CMK (cell line): ENCODE measurements around the gene EMP2.
"Not testable (repeated sequence)": the region's sequence is repeated elsewhere in the genome, so short reads cannot be mapped to it uniquely, and the experiment has no call there.

Source experiments
- DNase-seq: peaks from one replicate; pipeline ENCODE4 v3.0.0-alpha.2; 2010; ENCODE audit warnings: low read depth

Gene EMP2

DNA sequence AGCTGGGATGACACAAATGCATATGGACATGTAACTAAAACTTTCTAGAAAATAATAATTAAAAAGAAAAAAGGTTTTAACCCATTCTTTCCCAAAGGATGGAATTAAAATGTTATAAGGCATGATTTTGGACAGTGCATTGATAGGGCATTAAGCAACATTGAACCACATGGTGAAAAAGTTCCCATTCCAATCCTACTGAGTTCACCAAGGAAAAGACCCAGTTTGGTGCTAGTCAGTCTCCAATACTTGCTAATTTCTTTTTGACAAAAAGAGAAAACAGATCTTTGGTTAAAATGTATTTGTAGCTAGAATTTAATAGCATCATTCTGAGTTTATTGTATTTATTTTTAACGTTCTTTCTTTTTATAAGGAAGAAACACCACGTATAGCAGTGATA, 28.1 kb downstream of the EMP2 start:
- no peak for DNase-seq

DNA sequence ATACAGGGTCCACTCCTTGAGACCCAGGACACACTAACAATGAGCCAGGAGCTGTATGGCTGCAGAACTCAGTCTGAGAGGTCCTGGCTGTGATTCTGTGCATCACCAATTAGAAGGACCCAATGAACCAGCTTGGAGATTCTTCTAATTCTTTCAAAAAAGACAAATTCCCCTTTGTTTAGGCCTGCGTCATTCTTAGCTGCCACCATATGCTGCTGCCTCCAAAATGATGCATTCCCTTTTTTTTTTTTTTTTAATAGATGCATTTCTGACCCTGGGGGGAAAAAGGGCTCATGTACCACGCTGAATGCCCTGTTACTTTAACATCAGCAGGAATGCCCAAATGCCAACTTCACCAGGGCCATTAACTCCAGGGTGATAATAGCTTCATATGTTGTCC, 28.5 kb downstream of the EMP2 start:
- no peak for DNase-seq

DNA sequence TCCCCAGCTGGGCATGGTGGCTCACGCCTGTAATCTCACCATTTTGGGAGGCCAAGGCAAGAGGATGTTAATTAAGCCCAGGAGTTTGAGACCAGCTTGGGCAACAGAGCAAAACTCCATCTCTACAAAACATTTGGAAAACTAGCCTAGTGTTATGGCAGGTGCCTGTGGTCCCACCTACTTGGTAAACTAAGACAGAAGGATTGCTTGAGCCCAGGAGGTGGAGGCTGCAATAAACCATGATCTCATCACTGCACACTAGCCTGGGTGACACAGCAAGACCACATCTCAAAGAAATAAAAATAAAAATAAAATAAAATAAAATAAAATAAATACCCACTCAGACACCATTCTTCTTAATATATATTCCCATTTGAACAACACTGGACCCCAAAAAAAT, 32.0 kb downstream of the EMP2 start:
- no peak for DNase-seq

DNA sequence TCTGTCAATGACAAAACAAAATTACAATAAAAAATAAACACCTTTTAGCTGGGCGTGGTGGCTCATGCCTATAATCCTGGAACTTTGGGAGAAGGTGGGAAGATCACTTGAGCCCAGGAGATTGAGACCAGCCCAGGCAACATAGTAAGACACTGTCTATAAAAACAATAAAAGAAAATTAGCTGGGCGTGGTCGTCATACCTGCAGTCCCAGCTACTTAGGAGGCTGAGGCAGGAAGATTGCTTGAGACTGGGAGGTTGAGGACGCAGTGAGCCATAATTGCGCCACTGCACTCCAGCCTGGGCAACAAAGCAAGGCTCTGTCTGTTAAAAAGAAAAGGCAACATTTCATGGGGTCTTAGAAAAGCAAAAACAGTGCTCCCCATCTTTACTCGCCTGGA, 32.7 kb downstream of the EMP2 start:
- DNase-seq = no peak

DNA sequence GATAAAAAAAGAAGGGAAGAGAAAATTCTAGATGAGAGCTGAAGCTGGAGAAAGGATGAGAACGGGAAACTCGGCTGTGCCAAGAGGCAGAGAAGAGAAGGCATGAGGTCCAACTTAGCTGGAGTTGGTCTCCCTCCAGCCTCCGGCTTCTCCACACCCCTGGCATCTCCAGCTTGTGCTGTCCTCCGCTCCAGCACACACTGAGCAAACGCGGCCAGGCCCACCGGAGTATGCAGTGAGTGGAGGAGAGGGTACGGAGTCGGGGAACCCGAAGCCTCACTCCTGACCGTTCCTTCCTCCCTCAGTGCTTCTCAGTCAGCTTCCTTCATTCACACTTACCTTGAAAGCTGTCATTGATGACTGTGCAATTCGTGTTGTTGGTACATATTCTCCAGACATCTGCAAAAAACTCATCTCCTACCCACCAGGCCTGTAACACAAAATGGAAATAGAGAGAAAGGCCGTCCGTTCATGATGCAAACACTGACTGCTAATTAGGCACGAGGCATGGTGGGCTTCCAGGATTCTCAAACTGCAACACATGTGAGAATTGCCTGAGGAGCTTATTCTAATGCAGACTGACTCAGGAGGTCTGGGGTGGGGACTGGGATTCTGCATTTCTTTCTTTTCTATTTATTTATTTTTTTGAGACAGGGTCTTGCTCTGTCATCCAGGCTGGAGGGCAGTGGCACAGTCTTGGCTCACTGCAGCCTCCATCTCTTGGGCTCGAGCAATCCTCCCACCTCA, 37.0 kb downstream of the EMP2 start:
- no peak for DNase-seq

DNA sequence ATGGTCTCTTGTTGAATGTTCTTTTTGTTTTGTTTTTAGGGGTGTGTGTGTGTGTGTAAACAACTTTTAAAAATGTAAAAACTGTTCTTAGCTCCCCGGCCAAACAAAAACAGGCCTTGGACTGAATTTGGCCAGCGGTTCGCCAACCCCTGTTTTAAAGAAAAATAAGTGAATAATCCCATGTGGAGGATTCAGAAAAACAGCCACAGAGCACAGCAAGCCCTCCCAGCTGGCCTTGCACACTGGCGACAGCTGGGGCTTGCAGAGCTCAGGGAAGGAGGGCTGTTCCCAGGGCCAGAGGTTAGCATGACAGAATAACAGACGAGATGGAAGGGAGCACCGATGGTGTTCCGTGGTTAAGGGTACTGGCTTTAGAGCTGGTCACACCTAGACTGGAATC, 39.0 kb downstream of the EMP2 start:
- no peak for DNase-seq

DNA sequence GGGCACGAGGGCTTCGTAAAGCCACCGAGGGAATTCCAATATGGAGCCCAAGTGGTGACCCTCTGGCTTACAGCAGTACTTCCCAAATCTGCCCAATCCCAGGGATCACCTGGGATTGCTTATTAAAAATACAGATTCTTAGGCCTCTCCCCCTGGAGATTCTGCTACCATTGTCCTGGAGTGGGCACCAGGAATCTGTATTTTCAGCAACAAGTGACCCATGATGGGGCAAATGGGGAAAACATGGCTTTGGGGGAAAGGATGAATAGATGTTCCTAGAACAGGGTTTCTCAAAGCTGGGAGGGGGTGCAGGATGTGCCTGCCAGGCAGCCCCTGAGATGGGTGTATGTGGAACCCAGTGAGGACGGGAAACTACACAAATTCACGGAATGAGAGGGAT, 40.6 kb downstream of the EMP2 start:
- DNase-seq = no peak

DNA sequence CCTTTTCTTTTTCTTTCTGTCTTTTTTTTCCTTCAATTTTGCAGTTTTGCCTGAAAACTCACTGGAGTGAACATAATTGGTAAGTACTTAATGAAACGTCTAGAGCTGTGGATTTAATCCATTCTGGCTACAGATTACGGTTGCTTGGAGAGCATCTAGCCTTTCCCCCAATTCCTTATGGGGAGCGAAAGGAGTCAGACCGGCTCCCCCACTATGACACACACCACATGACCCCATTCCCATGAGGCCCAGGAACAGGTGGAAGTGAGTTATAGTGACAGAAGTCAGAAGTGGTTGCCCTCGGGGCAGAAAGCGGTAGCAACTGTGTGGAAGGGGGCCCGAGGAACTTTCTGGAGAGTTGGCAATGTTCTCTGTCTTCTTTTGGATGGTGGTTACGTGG, 41.2 kb downstream of the EMP2 start:
- DNase-seq = no peak

DNA sequence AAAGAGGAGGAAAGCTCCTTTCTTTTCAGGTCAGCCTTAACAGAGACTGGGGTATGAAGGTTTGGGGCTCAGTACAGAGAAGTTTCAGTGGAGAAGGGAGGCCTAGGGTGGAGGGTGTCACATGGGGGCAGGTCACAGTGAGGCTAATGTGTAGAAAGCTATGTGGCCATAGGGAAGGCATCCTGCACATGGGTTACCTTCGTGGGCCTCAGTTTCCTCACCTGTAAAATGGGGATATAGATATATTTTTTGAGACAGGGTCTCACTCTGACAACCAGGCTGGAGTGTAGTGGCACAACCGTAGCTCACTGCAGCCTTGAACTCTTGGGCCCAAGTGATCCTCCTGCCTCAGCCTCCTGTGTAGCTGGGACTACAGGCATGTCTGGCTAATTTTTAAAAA, 41.8 kb downstream of the EMP2 start:
- no peak for DNase-seq

DNA sequence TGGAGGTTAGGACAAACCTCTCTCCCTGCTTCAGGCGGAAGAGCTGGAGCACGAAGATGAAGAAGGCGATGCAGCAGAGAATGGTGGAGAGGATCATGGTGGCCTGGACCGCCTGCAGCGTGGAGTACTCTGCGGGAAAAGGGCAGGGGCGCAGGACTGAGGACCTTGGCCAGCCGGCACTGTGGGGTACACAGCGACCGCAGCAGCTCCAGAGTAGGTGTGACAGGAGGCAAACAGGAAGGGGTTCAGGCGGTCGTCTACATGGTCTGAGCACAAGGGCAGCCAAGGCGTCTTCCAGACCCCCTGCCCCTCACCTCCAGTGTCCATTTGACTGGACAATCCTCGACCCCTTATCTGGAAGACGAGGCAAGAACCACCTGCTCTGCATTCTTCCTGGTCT, 42.5 kb downstream of the EMP2 start:
- DNase-seq = no peak

DNA sequence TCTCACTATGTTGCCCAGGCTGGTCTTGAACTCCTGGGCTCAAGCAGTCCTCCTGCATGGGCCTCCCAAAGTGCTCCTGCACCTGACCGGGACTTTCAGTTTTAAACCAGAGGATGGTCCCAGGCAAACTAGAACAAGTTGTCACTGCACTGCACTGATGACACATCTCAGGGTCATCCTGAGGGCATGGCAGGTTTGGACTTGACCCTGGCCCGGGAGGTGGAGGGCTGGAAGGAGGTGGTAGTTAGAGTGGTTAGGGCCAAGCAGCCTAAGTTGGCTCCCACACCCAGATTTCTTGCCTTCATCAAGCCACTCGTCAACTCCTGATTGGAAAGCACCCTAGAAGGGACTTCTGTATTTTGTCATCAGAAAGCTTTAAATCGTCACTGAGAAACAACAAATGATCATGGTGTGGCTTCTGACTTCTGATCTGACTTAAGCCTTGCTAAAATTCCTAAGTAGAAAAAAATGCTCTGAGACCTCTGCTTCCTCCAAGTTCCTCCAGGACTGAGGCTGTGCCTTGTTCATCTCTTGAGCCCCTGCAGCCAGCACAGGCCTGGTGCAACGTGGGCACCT, 43.5 kb downstream of the EMP2 start:
- no peak for DNase-seq

DNA sequence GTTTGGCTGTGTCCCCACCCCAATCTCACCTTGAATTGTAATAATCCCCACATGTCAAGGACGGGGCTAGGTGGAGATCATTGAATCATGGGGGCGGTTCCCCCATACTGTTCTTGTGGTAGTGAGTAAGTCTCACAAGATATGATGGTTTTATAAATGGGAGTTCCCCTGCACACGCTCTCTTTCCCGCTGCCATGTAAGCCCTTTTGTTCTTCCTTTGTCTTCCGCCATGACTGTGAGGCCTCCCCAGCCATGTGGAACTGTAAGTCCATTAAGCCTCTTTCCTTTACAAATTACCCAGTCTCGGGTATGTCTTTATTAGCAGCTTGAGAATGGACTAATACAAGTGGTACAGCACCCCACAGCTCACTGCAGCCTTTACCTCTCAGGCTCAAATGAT, 44.1 kb downstream of the EMP2 start:
- DNase-seq = not testable (repeated sequence)

DNA sequence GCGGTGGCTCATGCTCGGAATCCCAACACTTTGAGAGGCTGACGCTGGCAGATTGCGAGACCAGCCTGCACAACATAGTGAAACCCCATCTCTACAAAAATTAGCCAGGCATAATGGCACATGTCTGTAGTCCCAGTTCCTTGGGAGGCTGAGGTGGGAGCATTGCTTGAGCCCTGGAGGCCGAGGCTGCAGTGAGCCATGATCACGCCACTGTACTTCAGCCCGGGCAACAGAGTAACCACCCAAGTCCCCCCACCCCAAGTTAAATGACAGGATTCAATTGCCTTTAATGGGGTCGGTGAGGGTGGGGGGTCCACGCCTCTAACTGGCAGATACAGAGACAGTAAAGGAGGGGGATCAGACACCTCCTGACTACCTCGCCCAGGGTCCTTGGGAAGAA, 44.9 kb downstream of the EMP2 start:
- DNase-seq = no peak

DNA sequence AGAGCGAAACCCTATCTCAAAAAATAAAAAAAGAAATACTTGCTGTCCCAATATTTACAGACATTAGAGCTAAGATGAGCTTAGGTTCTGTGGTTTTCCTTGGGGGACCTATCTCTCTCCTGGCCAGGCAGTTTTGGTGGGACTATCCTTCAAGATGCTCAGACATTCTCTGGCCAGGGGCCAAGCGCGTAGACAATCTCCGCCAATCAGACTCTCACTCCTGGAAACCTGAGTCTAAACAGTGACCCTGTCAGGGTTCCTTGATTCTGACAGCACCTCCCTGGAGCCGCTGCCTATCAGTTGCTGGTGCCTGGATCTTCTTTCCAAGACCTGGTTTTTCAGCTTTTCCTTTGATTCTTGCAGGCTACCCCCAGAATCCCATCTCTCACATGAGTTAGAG, 45.6 kb downstream of the EMP2 start:
- DNase-seq = no peak

DNA sequence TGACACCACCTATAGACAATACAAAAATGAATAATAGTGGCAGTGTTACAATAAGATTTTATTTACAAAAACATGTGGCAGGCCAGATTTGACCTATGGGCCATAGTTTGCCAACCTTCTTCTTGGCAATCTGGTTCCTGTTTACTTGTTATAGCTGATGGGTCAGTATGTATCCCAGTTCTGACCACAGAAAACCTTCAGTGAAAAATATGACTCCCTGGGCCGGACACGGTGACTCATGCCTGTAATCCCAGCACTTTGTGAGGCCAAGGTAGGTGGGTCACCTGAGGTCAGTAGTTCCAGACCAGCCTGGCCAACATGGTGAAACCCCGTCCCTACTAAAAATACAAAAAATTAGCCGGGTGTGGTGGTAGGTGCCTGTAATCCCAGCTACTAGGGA, 46.8 kb downstream of the EMP2 start:
- DNase-seq = not testable (repeated sequence)

DNA sequence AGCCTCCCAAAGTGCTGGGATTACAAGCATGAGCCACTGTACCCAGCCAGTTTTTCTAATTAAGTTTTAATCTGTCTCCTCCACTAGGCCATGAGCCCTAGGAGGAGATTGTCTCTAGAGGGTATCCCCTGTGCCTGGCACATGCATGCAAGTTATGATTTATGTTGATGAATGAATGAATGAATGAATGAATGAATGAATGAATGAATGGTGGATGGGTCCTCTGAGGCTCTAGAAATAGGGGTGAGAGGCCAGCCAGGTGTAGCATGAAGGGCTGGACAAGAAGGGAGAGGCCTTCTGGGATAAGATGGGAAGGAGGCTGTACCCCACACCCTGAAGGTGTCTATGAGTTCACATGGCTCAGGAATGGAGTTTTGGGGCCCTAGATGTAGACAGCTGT, 48.8 kb downstream of the EMP2 start:
- no peak for DNase-seq

DNA sequence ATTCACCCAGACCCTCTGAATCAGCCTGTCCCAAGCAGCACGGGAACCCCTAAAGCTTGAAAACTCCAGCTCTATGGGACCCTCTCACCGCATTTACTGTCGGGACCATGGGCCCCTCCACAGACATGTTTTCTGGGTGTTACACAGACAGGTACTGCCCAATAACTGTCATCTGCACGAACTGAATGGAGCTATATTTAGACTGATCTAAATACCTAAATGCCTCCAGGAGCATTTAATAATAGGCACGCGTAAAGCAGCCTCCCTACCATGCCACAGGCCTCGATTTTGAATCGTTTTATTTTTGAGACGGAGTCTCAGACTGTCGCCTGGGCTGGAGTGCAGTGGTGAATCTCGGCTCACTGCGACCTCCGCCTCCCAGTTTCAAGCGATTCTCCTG, 49.7 kb downstream of the EMP2 start:
- DNase-seq = no peak

DNA sequence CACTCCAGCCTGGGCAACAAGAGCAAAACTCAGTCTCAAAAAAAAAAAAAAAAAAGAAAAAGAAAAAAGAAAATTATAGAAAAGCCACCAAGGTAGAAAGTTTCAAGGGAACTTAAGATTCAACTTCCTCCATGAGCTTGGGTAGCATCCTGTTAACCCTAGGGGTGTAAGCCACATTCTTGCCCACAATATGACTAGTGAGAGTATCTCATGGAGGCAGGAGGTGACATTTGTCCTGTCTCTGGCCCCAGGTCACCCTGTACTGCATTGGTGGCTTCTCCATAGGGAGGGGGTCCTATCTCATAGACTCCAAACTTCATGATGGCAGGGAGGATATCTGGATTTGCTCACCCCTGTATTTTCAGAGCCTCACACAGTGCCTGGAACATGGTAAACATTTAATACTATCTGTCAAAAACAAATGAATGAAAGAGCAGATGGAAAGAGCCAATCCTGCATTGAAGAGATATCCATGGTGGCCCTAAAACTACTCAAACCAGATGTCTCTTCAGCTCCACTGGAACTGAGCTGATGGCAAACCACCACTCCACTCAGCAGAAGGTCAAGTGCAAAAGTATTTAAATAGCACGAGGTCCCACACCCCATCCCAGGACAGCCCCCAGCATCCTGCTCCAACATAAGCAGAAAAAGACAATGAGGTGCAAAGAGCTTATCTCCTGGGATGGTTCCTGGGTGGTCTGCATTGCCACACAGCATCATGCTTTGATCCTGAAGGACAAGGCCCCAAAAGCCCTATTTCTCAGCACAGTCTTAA, 50.3 kb downstream of the EMP2 start:
- DNase-seq = no peak

DNA sequence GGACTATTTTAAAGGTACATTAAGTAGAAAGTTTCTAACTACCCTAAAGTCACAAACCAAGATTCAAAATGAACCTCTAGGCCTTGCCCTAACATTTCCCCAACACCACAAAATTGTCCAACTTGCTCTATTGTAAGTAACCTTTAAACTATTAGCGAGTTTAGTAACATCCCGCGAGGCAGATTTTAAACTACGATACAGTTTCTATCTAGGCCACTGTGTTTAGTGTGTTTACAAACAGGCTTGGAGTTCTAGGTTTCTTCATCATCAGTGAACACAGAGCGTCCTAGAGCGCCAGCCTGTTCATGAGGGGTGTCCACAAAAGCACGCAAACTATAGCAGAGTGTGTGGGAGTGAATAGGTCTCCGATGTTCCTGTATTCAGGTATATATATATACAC, 51.8 kb downstream of the EMP2 start:
- DNase-seq = no peak

DNA sequence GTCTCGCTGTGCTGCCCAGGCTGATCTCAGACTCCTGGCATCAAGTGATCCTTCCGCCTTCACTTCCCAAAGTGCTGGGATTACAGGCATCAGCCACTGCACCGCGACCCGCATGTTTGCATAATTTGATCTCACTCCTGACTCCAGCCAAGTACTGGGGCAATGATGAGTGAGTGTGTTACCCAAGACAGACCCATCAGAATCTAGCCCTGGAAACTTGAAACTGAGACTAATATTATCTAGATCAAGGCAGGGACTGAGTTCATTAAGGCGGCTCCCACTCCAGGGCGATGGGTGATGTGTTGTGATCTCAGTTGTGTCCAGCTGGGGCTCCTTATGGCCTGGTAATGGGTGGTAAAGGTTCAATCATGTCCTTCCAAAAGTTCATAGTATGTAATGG, 53.4 kb downstream of the EMP2 start:
- DNase-seq = no peak

DNA sequence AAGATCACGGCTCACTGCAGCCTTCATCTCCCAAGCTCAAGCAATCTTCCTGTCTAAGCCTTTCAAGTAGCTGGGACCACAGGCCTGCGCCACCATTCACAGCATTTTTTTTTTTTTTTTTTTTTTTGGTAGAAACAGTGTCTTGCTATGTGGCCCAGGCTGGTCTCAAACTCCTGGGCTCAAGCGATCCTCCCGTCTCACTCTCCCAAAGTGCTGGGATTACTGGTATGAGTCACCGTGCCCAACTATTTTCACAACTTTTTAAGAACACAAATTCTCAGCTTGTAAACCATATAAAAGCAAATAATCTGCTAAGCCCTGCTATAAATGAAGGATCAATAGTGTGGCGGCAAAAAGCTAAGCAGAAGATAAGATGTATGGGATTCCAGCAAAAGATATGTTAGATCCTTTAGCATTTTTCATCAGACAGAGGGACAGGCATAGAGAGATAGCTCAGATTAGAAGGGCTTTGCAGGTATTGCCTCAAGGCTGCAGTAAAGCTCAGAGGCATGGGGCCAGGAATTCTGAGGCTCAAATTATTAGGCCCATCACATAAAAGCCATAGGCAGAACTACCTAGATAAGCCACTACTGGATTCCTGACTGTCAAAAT, 55.1 kb downstream of the EMP2 start:
- no peak for DNase-seq

DNA sequence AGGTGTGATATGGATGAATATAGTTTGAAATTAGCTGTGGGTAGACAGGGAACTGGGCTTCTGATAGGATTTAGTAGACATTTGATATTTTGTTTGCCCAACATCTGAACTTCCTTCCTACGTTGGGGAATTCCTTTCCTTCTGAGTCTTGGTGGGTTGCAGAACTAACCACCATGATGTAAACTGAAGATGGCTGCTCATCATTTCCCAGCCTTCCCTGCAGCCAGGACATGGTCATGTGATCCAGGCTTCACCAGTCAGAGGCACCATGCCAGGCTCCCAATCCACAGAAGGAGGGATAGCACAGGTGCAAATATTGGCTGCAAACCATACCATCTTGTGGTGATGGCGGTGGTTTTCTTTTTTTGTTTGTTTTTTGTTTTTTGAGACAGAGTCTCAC, 57.4 kb downstream of the EMP2 start:
- DNase-seq = no peak

DNA sequence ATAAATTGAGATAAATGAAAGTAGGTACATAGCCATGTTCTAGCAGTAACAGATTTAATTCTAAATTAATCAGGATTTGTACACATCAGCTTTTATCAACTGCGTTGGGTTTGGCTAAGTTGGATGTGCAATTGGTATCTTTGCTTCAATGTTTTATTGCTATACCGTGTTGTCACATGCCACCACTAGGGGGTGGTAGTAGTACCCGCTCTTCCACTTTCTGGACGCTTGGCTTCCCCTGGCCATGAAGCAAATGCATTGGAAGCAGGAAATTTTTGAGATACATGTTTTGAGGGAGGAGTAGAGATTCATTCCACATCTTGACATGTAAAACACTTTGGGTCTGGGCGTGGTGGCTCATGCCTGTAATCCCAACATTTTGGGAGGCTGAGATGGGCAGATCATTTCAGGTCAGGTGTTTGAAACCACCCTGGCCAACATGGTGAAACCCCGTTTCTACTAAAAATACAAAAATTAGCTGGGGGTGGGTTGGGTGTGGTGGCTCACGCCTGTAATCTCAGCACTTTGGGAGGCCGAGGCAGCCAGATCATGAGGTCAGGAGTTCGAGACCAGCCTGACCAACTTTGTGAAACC, 58.6 kb downstream of the EMP2 start:
- no peak for DNase-seq
